K562 (cell line): ENCODE measurements around the gene TBC1D10A. TPM values are rescaled to one million over a fixed set of nuclear protein-coding genes. Genes with fewer than 3 reads are reported as not detected.

ENCODE experiments used
- ATAC-seq: fragments of 200-7000 bp; cut with Tn5 transposase; 3 replicates; pipeline ENCODE4 v1.9.1; 2020; ENCODE audit warnings: moderate library complexity
- BruUV-seq: library from RNA; stranded (reverse); fragments of 400-500 nt; replicated peaks from 2 replicates; lab custom pipeline; 2021; lab: Mats Ljungman, UMichigan
- CTCF ChIA-PET: fragments of 300-600 bp; formaldehyde crosslinking; extraction: SDS; loops from one replicate; lab custom pipeline; 2021; ENCODE audit warnings: low intra/inter-chr PET ratio; lab: Yijun Ruan, JAX
- POLR2A ChIA-PET: fragments of 300-600, 350-650 bp; sonication (Branson Sonifier 250); formaldehyde crosslinking; extraction: SDS; loops from one replicate; lab custom pipeline; 2021; ENCODE audit warnings: antibody characterized with exemption, inconsistent platforms; lab: Yijun Ruan, JAX
- DNase-seq, 4 experiments: peaks; one replicate each; pipeline versions ENCODE4 v3.0.0 to v3.0.0-alpha.2; 2011 to 2018; ENCODE audit warnings: low spot score in 3 of 4, mixed read lengths in 3 of 4; ENCODE audit errors: extremely low read depth in 1 of 4
- FAIRE-seq: peaks from 2 replicates; lab custom pipeline; 2011; peaks lifted over from hg19 to GRCh38; lab: Jason Lieb, UNC
- H2AFZ ChIP-seq: 2 replicates; pipeline ENCODE4 v1.6.0; 2011; ENCODE audit warnings: low read depth, low read length, control low read depth, inconsistent platforms
- H3K27ac ChIP-seq: fragments of 200-600 bp; 3 replicates; pipeline ENCODE4 v1.8.0; 2011; ENCODE audit warnings: low read depth, mild to moderate bottlenecking, control low read depth, inconsistent platforms, low read length, moderate library complexity, mixed read lengths; ENCODE audit errors: extremely low read depth
- H3K27me3 ChIP-seq, 2 experiments: fragments of 300-600 bp in 1 of 2; 2 replicates in 1 of 2; 3 replicates in 1 of 2; pipeline versions ENCODE4 v1.6.0 to v1.8.0; 2011; ENCODE audit warnings: inconsistent platforms in 2 of 2, low read length in 2 of 2, mild to moderate bottlenecking in 1 of 2, mixed read lengths in 1 of 2, moderate library complexity in 1 of 2; ENCODE audit not compliant: control insufficient read depth in 2 of 2, insufficient read depth in 2 of 2
- H3K36me3 ChIP-seq: fragments of 300-600 bp; 3 replicates; pipeline ENCODE4 v1.8.0; 2011; ENCODE audit warnings: mild to moderate bottlenecking, low read length, inconsistent platforms; ENCODE audit not compliant: control insufficient read depth, insufficient read depth
- H3K4me1 ChIP-seq, 2 experiments: fragments of 200-600 bp in 1 of 2; replicated peaks in 1 of 2; 2 replicates in 1 of 2; 3 replicates in 1 of 2; pipeline versions ENCODE4 v1.5.1 to v1.8.0; 2011; ENCODE audit warnings: inconsistent platforms in 2 of 2, low read length in 2 of 2, mild to moderate bottlenecking in 1 of 2, mixed read lengths in 1 of 2, moderate library complexity in 1 of 2; ENCODE audit not compliant: control insufficient read depth in 2 of 2, insufficient read depth in 2 of 2
- H3K4me2 ChIP-seq: 2 replicates; pipeline ENCODE4 v1.6.1; 2011; ENCODE audit warnings: low read length, control low read depth, inconsistent platforms, mixed read lengths; ENCODE audit not compliant: insufficient read depth
- H3K4me3 ChIP-seq: fragments of 200-600 bp; sonication (generic), shearing (Covaris generic); 2 replicates; pipeline ENCODE4 v1.5.1; 2016; ENCODE audit warnings: control low read depth, inconsistent platforms
- H3K79me2 ChIP-seq: fragments of 200-600 bp; 3 replicates; pipeline ENCODE4 v1.8.0; 2011; ENCODE audit warnings: low read length, inconsistent platforms; ENCODE audit not compliant: control insufficient read depth, insufficient read depth
- H3K9ac ChIP-seq, 2 experiments: 2 replicates each; pipeline versions ENCODE4 v1.6.0 to v1.6.1; 2011; ENCODE audit warnings: low read depth in 2 of 2, low read length in 2 of 2, control low read depth in 1 of 2, inconsistent platforms in 1 of 2, mild to moderate bottlenecking in 1 of 2, mixed read lengths in 1 of 2; ENCODE audit not compliant: insufficient read depth in 1 of 2
- H3K9me1 ChIP-seq: one replicate; pipeline ENCODE4 v1.6.0; 2011; ENCODE audit warnings: inconsistent platforms, mild to moderate bottlenecking, low read length, moderate library complexity; ENCODE audit not compliant: control insufficient read depth, insufficient read depth
- H3K9me3 ChIP-seq: replicated peaks from 2 replicates; pipeline ENCODE4 v1.5.1; 2011; ENCODE audit warnings: low read depth, low read length, inconsistent platforms; ENCODE audit not compliant: control insufficient read depth, insufficient read depth
- H4K20me1 ChIP-seq: replicated peaks from 2 replicates; pipeline ENCODE4 v1.6.1; 2011; ENCODE audit warnings: low read length, inconsistent platforms, mixed read lengths; ENCODE audit not compliant: control insufficient read depth, insufficient read depth
- ARID3A ChIP-seq: IDR thresholded peaks from 2 replicates; pipeline ENCODE4 v1.6.1; 2012; ENCODE audit warnings: low read depth, low read length, improper control_type of control experiment, borderline replicate concordance
- GTF2E2 ChIP-seq: fragments of 200-800 bp; sonication (Bioruptor generic); IDR thresholded peaks from 2 replicates; pipeline ENCODE4 v1.6.1; 2016; ENCODE audit warnings: missing genetic modification characterization, missing compliant biosample characterization
- ZNF121 ChIP-seq: sonication (generic); formaldehyde crosslinking; conservative IDR thresholded peaks from 2 replicates; pipeline ENCODE4 v1.8.0; 2022; ENCODE audit warnings: missing genetic modification reagents
- ZNF280B ChIP-seq: fragments of 250-450 bp; sonication (Bioruptor Pico); IDR thresholded peaks from 2 replicates; pipeline ENCODE4 v1.5.1; 2021; ENCODE audit warnings: mild to moderate bottlenecking
- WGBS: fragments of 100-300 bp; shearing (Covaris generic); methylation state at CpG from one replicate; pipeline ENCODE4 v1.1.6; 2016; ENCODE audit warnings: low coverage, mixed read lengths; ENCODE audit not compliant: insufficient coverage; ENCODE audit errors: missing lambda C conversion rate; 5-methylcytosine and 5-hydroxymethylcytosine counted together
- in situ Hi-C: fragments of 300-500 bp; cut with MboI; formaldehyde crosslinking; loops from 4 replicates; pipeline ENCODE4 v1.15.0; 2018; ENCODE audit warnings: inconsistent platforms, mixed read lengths
- intact Hi-C: fragments of 100-400 bp; cut with micrococcal nuclease; formaldehyde crosslinking; loops from 2 replicates; pipeline ENCODE4 v1.14.2; 2022
- polyA plus RNA-seq, 8 experiments: library from polyadenylated mRNA; depleted of rRNA in 4 of 8; stranded (reverse) in 5 of 8; unstranded in 3 of 8; fragments of >200 nt; fragmentation: Nextera tagmentation in 2 of 8; fragmentation: Illumina TruSeq in 1 of 8; extraction: Ambion mirVana in 2 of 8; extraction: Trizol in 1 of 8; gene quantifications; 2 replicates each; pipeline versions ENCODE4 v1.2.1 to v1.2.3, GENCODE V29; 2011 to 2014; ENCODE audit warnings: inconsistent platforms in 1 of 8, missing spikeins in 1 of 8
- total RNA-seq, 7 experiments: library from RNA; depleted of rRNA in 6 of 7; stranded (reverse); fragments of >200 nt in 6 of 7; fragmentation: Illumina TruSeq in 2 of 7; extraction: Trizol in 2 of 7; gene quantifications; 2 replicates each; pipeline versions ENCODE4 v1.2.1 to v1.2.3, GENCODE V29; 2011 to 2021; ENCODE audit warnings: low replicate concordance in 1 of 7

The TBC1D10A gene
- total and polyA plus RNA-seq, 9 of the 15 experiments (the other 6 are each of a cell fraction or from before 2014, with no cell fraction given), result 0.13 to 10.4 (median 4.6) TPM

- no peaks in the 10 kb centered on the region for H3K9me3 ChIP-seq
- WGBS, result 77% methylated on average over 4 of the region's 4 CpGs
- CTCF ChIA-PET, result no interaction called here
- no peak overlapping the region; the same call in 2 of the 3 replicates for H3K27ac ChIP-seq
- no peak overlapping the region for H3K4me3 ChIP-seq
- H3K9me1 ChIP-seq, result no peaks in the 10 kb centered on the region
- H4K20me1 ChIP-seq, result no peaks in the 10 kb centered on the region; the same call in 1 of the 2 replicates
- no peak overlapping the region for H2AFZ ChIP-seq
- FAIRE-seq (no peak), DNase-seq (no peak), ATAC-seq (no peak)
- H3K79me2 ChIP-seq, result peaks cover 10% of the 10 kb centered on the region
- H3K4me1 ChIP-seq, result peaks cover 5 to 42% of the 10 kb centered on the region in 2 experiments; a peak in 4 of 5 replicates
- H3K36me3 ChIP-seq, result peaks cover 10% of the 10 kb centered on the region; the same call in 1 of the 3 replicates
- intact Hi-C loops (no loop called here), in situ Hi-C loops (no loop called here)
- H3K4me2 ChIP-seq, result no peak overlapping the region
- TF ChIP-seq GTF2E2 (tag) (no peak), ZNF121 (CRISPR knock-in tag) (no peak), ARID3A (no peak), ZNF280B (no peak)
- H3K27me3 ChIP-seq, result no peaks in the 10 kb centered on the region
- peak overlapping the region in 1 of 2 experiments; percentile 13; a peak in 1 of 4 replicates for H3K9ac ChIP-seq
- POLR2A ChIA-PET, result interaction anchor here (0.8 to 1.9 kb wide), 2 partner anchors 14 to 280 kb away, joined by 3 to 6 read pairs; no protein-coding TSS in a partner anchor
- no TSS peak for BruUV-seq
Observed at GRCh38 chr22:30307041-30307574, 19.6 kb downstream of the TBC1D10A start.
